Endothelial cell of umbilical vein (primary cell): ENCODE data around the gene GPANK1. TPM values are rescaled to one million over a fixed set of nuclear protein-coding genes. Genes with fewer than 3 reads are reported as not detected.

Source experiments
- BruUV-seq: library from RNA; stranded (reverse); fragments of 400-500 nt; replicated peaks from 2 replicates; lab custom pipeline; 2021; lab: Mats Ljungman, UMichigan
- CTCF ChIA-PET: fragments of 300-600, 350-600 bp; sonication (Branson Sonifier 250); formaldehyde crosslinking; loops from one replicate; lab custom pipeline; 2021; ENCODE audit warnings: antibody characterized with exemption, inconsistent platforms; lab: Charles Lee
- POLR2A ChIA-PET: fragments of 300-600, 350-600 bp; sonication (Branson Sonifier 250); formaldehyde crosslinking; loops from one replicate; lab custom pipeline; 2021; ENCODE audit warnings: antibody characterized with exemption, inconsistent platforms; lab: Charles Lee
- DNase-seq: peaks from one replicate; pipeline ENCODE4 v3.0.0-alpha.2; 2011; ENCODE audit warnings: low read depth, low spot score
- FAIRE-seq: peaks from 2 replicates; lab custom pipeline; 2011; peaks lifted over from hg19 to GRCh38; lab: Jason Lieb, UNC
- H2AFZ ChIP-seq: 2 replicates; pipeline ENCODE4 v1.6.0; 2012; ENCODE audit warnings: low read depth, low read length, control low read depth, inconsistent platforms
- H3K27ac ChIP-seq: 2 replicates; pipeline ENCODE4 v1.5.1; 2011; ENCODE audit warnings: low read depth, mild to moderate bottlenecking, control low read depth, low read length, moderate library complexity; ENCODE audit not compliant: insufficient read depth
- H3K27me3 ChIP-seq, 2 experiments: 2 replicates each; pipeline versions ENCODE4 v1.6.0 to v1.6.1; 2011; ENCODE audit warnings: low read length in 2 of 2, mixed read lengths in 1 of 2; ENCODE audit not compliant: control insufficient read depth in 2 of 2, insufficient read depth in 2 of 2
- H3K36me3 ChIP-seq, 2 experiments: 2 replicates in 1 of 2; 3 replicates in 1 of 2; pipeline ENCODE4 v1.5.1; 2011; ENCODE audit warnings: low read length in 2 of 2, mild to moderate bottlenecking in 1 of 2, moderate library complexity in 1 of 2; ENCODE audit not compliant: control insufficient read depth in 2 of 2, insufficient read depth in 2 of 2; ENCODE audit errors: extremely low read depth in 1 of 2
- H3K4me1 ChIP-seq: 3 replicates; pipeline ENCODE4 v1.5.1; 2011; ENCODE audit warnings: mild to moderate bottlenecking, low read length; ENCODE audit not compliant: control insufficient read depth, insufficient read depth; ENCODE audit errors: extremely low read depth
- H3K4me2 ChIP-seq: 2 replicates; pipeline ENCODE4 v1.6.1; 2011; ENCODE audit warnings: low read length, control low read depth, mixed read lengths; ENCODE audit not compliant: insufficient read depth
- H3K4me3 ChIP-seq, 3 experiments: fragments of 200-600 bp in 1 of 3; sonication (generic), shearing (Covaris generic) in 1 of 3; replicated peaks in 1 of 3; 2 replicates each; pipeline ENCODE4 v1.5.1; 2011 to 2016; ENCODE audit warnings: control low read depth in 3 of 3, low read length in 3 of 3, mild to moderate bottlenecking in 2 of 3, inconsistent platforms in 1 of 3, low read depth in 1 of 3, moderate library complexity in 1 of 3; ENCODE audit not compliant: insufficient read depth in 1 of 3
- H3K79me2 ChIP-seq: 2 replicates; pipeline ENCODE4 v1.6.0; 2012; ENCODE audit warnings: low read length, inconsistent platforms; ENCODE audit not compliant: control insufficient read depth, insufficient read depth
- H3K9ac ChIP-seq: replicated peaks from 2 replicates; pipeline ENCODE3; 2011; ENCODE audit warnings: low read length, control low read depth; ENCODE audit not compliant: insufficient read depth; ENCODE audit errors: extremely low read depth
- H3K9me1 ChIP-seq: replicated peaks from 3 replicates; pipeline ENCODE4 v1.6.0; 2011; ENCODE audit warnings: mild to moderate bottlenecking, low read length; ENCODE audit not compliant: control insufficient read depth, insufficient read depth; ENCODE audit errors: extremely low read depth
- H3K9me3 ChIP-seq: replicated peaks from 2 replicates; pipeline ENCODE4 v1.5.1; 2012; ENCODE audit warnings: low read length, inconsistent platforms; ENCODE audit not compliant: control insufficient read depth, insufficient read depth
- H4K20me1 ChIP-seq: replicated peaks from 2 replicates; pipeline ENCODE3; 2011; ENCODE audit warnings: mild to moderate bottlenecking, low read length; ENCODE audit not compliant: control insufficient read depth, insufficient read depth; ENCODE audit errors: extremely low read depth
- CTCF ChIP-seq, 2 donors: IDR thresholded peaks; 1 replicate in 1 of 2; 2 replicates in 1 of 2; pipeline ENCODE4 v1.5.1; 2011; ENCODE audit warnings: low read length in 2 of 2, mild to moderate bottlenecking in 2 of 2, moderate library complexity in 2 of 2, control low read depth in 1 of 2, inconsistent platforms in 1 of 2, low read depth in 1 of 2; ENCODE audit not compliant: insufficient read depth in 1 of 2; ENCODE audit errors: extremely low read depth in 1 of 2
- EZH2 ChIP-seq: IDR thresholded peaks from 2 replicates; pipeline ENCODE4 v1.6.1; 2012; ENCODE audit warnings: borderline replicate concordance, low read depth, mild to moderate bottlenecking, moderate library complexity, low read length, inconsistent platforms; ENCODE audit not compliant: severe bottlenecking
- GATA2 ChIP-seq: IDR thresholded peaks from 2 replicates; pipeline ENCODE4 v1.7.0; 2011; ENCODE audit warnings: low read depth, mild to moderate bottlenecking, moderate library complexity, mixed read lengths, low read length; ENCODE audit not compliant: insufficient read length, insufficient read depth
- MAX ChIP-seq: IDR thresholded peaks from 2 replicates; pipeline ENCODE4 v1.6.1; 2011; ENCODE audit not compliant: insufficient read depth, insufficient read length
- MYC ChIP-seq: IDR thresholded peaks from one replicate; pipeline ENCODE4 v1.6.1; 2011; ENCODE audit warnings: mild to moderate bottlenecking, low read depth, low read length
- POLR2AphosphoS5 ChIP-seq: IDR thresholded peaks from 2 replicates; pipeline ENCODE4 v1.6.1; 2012; ENCODE audit warnings: low read depth, mild to moderate bottlenecking, control low read depth, low read length, moderate library complexity; ENCODE audit not compliant: insufficient read depth
- dilution Hi-C: fragments of 300-500 bp; cut with MboI; formaldehyde crosslinking; loops from one replicate; pipeline ENCODE4 v1.15.0; 2019; ENCODE audit warnings: low sequenced_read_pairs; ENCODE audit not compliant: extremely low pct_ligation_motif_present
- intact Hi-C: fragments of 100-400 bp; cut with micrococcal nuclease; formaldehyde crosslinking; loops from one replicate; pipeline ENCODE4 v1.10.0; 2022
- polyA plus RNA-seq, 4 experiments: library from polyadenylated mRNA; depleted of rRNA in 3 of 4; stranded (reverse) in 3 of 4; unstranded in 1 of 4; fragments of >200 nt; gene quantifications; 2 replicates each; pipeline versions ENCODE4 v1.2.1 to v1.2.3, GENCODE V29; 2011 to 2012; ENCODE audit warnings: missing spikeins in 1 of 4
- total RNA-seq: library from RNA; stranded (reverse); gene quantifications from 2 replicates; pipeline ENCODE4 v1.2.3, GENCODE V29; 2021

Gene GPANK1
- total and polyA plus RNA-seq, 2 donors (not counting 3 experiments of a cell fraction or from before 2014, with no cell fraction given): 12.6 to 17.5 TPM

- BruUV-seq: no TSS peak
- no peak for FAIRE-seq
These were observed 33.0 kb downstream of the GPANK1 start for GRCh38 chr6:31631681-31632278.

More at GRCh38 chr6:31631681-31632278, 33.0 kb downstream of the GPANK1 start:
- Histone ChIP-seq H3K9ac (no peak overlapping the region), H3K9me1 (no peaks in the 10 kb centered on the region), H4K20me1 (peaks cover 3% of the 10 kb centered on the region), H3K4me2 (no peak overlapping the region), H3K27me3 (no peaks in the 10 kb centered on the region), H2AFZ (no peak overlapping the region), H3K4me3 (no peak overlapping the region), H3K9me3 (no peaks in the 10 kb centered on the region), H3K36me3 (peaks cover 51 to 84% of the 10 kb centered on the region in 2 experiments), H3K4me1 (no peaks in the 10 kb centered on the region), H3K27ac (no peak overlapping the region), H3K79me2 (peaks cover 26% of the 10 kb centered on the region)
- TF ChIP-seq POLR2AphosphoS5: no peak
- TF ChIP-seq MAX: no peak
- no peak for TF ChIP-seq MYC
- TF ChIP-seq GATA2: no peak
- no peak for TF ChIP-seq CTCF (IDR thresholded peaks at IDR 0.05; ENCODE audit: extremely low read depth in 1 of 2, insufficient read depth in 1 of 2, low read depth in 1 of 2, low read length in 2 of 2)
- no peak for TF ChIP-seq EZH2
- dilution Hi-C loops: no loop called here
- ChIA-PET POLR2A (no interaction called here), CTCF (no interaction called here)
- DNase-seq: no peak
- intact Hi-C loops: no loop called here
